ENCODE results near the gene SUDS3. TPM values are rescaled to one million over a fixed set of nuclear protein-coding genes. Genes with fewer than 3 reads are reported as not detected.
"Not testable (repeated sequence)": the region's sequence is repeated elsewhere in the genome, so short reads cannot be mapped to it uniquely, and the experiment has no call there.

The SUDS3 gene
- total and polyA plus RNA-seq, 12 donors: 13.3 to 75.3 (median 27.5) TPM

DNA sequence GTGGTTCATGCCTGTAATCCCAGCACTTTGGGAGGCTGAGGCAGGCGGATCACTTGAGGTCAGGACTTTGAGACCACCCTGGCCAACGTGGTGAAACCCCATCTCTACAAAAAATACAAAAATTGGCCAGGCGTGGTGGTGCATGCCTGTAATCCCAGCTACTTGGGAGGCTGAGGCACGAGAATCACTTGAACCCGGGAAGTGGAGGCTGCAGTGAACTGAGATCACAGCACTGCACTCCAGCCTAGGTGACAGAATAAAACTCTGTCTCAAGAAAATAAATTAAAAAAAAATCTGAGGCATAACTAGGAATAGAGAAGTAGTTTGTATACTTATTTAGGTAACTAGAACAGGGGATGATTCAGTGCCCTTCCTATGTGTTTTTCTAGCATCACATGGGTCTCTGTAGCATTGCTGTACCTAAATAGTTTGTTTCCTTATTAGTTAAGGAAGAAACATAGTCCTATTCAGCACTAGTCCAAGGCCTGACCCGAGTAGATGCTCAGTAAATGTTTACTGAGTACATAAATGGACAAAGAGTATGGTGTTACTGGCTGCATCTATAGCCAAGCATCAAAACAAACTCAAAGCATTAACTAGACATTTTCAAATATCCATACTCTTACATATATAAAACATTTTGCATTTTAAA is 25.3 kb upstream of the SUDS3 start:
- TF ChIP-seq CTCF (IDR thresholded peaks at IDR 0.05): no peak
- TF ChIP-seq POLR2A (IDR thresholded peaks at IDR 0.05): no peak
- Histone ChIP-seq H3K27ac (no peak overlapping the region), H3K36me3 (replicated peaks in 1 of 2) (no peaks in the 10 kb centered on the region), H3K9me3 (replicated peaks in 1 of 3) (no peaks in the 10 kb centered on the region), H3K27me3 (no peaks in the 10 kb centered on the region), H3K4me1 (replicated peaks in 1 of 2) (peaks cover 0 to 6% of the 10 kb centered on the region in 2 donors), H3K4me3 (no peak overlapping the region)
- intact Hi-C loops (cut with DNase I): no loop called here
- no peak for DNase-seq
- WGBS, 4 donors: 90 to 94% (median 91%) methylated on average over 6 of the region's 6 CpGs

DNA sequence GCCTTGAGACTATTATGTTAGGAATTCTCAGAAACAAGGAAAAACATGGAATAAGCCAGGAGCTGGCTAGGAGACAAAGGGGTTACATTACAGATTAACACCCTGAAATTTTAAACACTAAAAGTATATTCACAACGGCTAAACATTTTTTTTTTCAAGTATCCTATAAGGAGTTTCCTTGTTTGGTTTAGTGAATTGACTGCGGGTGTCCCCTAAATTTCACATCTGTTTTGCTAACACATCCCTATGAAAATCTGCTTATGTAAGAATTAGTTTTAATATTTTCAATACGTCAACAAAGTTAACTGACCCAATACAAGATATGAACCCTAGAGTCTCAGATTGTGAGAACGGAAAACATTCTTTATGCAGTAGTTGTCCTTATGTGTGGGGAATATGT is 22.6 kb upstream of the SUDS3 start:
- Histone ChIP-seq H3K36me3 (replicated peaks in 1 of 2) (no peaks in the 10 kb centered on the region), H3K27ac (no peak overlapping the region), H3K4me3 (no peak overlapping the region), H3K9me3 (replicated peaks in 1 of 3) (no peaks in the 10 kb centered on the region), H3K27me3 (no peaks in the 10 kb centered on the region), H3K4me1 (replicated peaks in 1 of 2) (peaks cover 5 to 21% of the 10 kb centered on the region in 2 donors)
- TF ChIP-seq CTCF (IDR thresholded peaks at IDR 0.05) (no peak), POLR2A (IDR thresholded peaks at IDR 0.05) (no peak)
- DNase-seq: no peak
- 91 to 98% (median 95%) methylated on average over 4 of the region's 4 CpGs for WGBS, 4 donors
- intact Hi-C loops (cut with DNase I): no loop called here

DNA sequence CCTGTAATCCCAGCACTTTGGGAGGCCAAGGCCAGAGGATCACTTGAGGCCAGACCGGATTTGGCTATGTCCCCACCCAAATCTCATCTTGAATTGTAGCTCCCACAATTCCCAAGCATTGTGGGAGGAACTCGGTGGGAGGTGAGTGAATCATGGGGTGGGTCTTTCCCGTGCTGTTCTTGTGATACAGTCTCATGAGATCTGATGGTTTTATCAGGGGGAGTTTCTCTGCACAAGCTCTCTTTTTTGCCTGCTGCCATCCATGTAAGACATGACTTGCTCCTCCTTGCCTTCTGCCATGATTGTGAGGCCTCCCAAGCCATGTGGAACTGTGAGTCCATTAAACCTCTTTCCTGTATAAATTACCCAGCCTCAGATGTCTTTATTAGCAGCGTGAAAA is 21.9 kb upstream of the SUDS3 start:
- H3K9me3 ChIP-seq (replicated peaks in 1 of 3); H3K36me3 ChIP-seq (replicated peaks in 1 of 2); intact Hi-C loops (cut with DNase I); H3K27me3 ChIP-seq; H3K4me3 ChIP-seq; H3K27ac ChIP-seq; DNase-seq: not testable (repeated sequence)
- 92 to 100% (median 97%) methylated on average over 4 of the region's 4 CpGs for WGBS, 4 donors
- peaks cover 5 to 21% of the 10 kb centered on the region in 2 donors for H3K4me1 ChIP-seq (replicated peaks in 1 of 2)

DNA sequence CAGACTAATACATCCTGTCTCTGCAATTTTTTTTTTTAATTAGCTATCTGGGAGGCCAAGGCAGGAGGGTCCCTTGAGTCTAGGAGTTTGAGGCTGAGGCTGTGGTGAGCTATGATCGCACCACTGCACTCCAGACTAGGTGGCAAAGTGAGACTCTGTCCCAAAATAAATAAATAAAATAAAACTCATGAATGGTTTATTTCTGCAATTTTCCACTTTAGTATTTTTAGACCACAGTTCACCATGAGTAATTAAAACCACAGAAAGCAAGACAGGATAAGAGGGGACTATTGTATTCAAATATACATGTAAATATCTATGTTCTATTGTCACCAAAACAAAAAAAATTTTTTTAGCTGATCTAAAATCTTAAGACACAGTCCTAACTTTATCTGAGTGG is 21.5 kb upstream of the SUDS3 start:
- no peak for DNase-seq
- TF ChIP-seq POLR2A (IDR thresholded peaks at IDR 0.05) (no peak), CTCF (IDR thresholded peaks at IDR 0.05) (no peak)
- H3K27me3 ChIP-seq: no peaks in the 10 kb centered on the region
- H3K36me3 ChIP-seq (replicated peaks in 1 of 2): no peaks in the 10 kb centered on the region
- H3K27ac ChIP-seq: no peak overlapping the region
- WGBS, 4 donors: 86 to 100% (median 94%) methylated on average over 1 of the region's 1 CpG
- H3K4me3 ChIP-seq: no peak overlapping the region
- no peaks in the 10 kb centered on the region for H3K9me3 ChIP-seq (replicated peaks in 1 of 3)
- H3K4me1 ChIP-seq (replicated peaks in 1 of 2): peaks cover 5 to 21% of the 10 kb centered on the region in 2 donors
- intact Hi-C loops (cut with DNase I): no loop called here

DNA sequence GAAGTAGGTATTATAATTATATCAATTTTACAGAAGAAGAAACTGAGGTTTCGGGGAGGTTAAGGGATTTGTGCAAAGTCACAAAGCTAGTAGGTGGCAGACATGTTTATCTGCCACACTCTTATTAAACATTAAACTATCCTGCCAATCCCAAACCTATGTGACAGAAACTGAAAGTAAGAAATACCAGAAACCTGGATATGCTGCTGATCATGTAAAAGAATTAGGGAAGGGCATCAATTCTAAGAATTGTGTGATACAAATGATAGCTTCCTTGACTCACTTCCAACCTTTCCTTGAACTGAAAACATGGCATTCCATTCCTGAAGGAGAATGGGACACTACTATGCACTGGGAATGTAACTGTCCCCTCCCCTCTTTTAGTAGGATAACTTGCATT is 20.5 kb upstream of the SUDS3 start:
- Histone ChIP-seq H3K9me3 (replicated peaks in 1 of 3) (no peaks in the 10 kb centered on the region), H3K27me3 (no peaks in the 10 kb centered on the region), H3K27ac (no peak overlapping the region), H3K36me3 (replicated peaks in 1 of 2) (no peaks in the 10 kb centered on the region), H3K4me1 (replicated peaks in 1 of 2) (peaks cover 11 to 26% of the 10 kb centered on the region in 2 donors), H3K4me3 (no peak overlapping the region)
- no peak for DNase-seq
- TF ChIP-seq POLR2A (IDR thresholded peaks at IDR 0.05): no peak
- no peak for TF ChIP-seq CTCF (IDR thresholded peaks at IDR 0.05)
- intact Hi-C loops (cut with DNase I): no loop called here
- 95 to 97% (median 96%) methylated on average over 1 of the region's 1 CpG for WGBS, 4 donors

Measured in adrenal gland (tissue), 12 donors.